Measurements from ENCODE around the gene SLC5A11.
"Not testable (repeated sequence)": the region's sequence is repeated elsewhere in the genome, so short reads cannot be mapped to it uniquely, and the experiment has no call there.

Gene SLC5A11

DNA sequence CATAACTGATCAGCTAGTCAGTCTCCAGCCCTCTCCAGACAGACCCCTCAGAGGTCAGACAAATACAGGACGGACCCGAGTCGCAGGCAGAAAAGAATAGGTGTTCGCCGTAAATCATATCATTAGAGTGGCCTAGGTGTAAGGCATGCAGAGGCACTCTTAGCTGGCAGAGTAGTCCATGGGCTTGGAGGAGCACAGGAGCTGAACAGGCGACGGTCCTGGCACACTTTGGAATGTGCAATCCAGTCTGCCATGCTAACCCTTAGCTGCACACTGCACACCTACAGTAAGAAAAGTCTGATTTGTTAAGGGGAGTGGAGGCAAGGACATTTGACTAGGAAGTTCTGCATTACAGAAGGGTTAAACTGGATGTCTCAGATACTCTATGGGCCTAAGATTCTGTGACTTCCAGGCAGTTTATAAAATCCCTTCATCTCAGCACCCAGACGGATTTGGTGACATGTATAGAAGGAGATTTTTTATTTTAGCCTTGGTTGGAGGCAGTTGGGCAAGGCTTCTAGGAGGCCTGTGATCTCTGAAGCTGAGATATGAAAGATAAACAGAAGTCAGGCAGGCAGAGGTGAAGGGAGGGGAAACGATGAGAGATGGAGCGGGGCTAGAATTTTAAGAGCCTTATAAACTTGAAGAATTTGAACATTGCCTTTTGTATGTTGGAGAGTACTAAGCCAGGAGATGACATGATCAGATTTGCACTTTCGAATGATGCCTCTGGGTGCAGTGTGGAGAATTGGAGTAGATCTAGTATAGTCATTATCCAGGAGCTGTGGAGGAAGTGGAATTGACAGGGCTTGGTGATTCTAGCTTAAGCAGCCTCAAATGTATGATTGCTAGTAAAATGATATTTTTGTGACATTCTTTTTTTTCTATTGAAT lies 34.6 kb upstream of the SLC5A11 start:
- DNase-seq = no peak
- H3K4me1 Mint-ChIP-seq = peaks cover 7% of the 10 kb centered on the region
- no peak overlapping the region for H3K4me3 Mint-ChIP-seq
- H3K36me3 Mint-ChIP-seq (ENCODE audit: low read depth) = peaks cover 73% of the 10 kb centered on the region
- TF ChIP-seq, protein P1, sequence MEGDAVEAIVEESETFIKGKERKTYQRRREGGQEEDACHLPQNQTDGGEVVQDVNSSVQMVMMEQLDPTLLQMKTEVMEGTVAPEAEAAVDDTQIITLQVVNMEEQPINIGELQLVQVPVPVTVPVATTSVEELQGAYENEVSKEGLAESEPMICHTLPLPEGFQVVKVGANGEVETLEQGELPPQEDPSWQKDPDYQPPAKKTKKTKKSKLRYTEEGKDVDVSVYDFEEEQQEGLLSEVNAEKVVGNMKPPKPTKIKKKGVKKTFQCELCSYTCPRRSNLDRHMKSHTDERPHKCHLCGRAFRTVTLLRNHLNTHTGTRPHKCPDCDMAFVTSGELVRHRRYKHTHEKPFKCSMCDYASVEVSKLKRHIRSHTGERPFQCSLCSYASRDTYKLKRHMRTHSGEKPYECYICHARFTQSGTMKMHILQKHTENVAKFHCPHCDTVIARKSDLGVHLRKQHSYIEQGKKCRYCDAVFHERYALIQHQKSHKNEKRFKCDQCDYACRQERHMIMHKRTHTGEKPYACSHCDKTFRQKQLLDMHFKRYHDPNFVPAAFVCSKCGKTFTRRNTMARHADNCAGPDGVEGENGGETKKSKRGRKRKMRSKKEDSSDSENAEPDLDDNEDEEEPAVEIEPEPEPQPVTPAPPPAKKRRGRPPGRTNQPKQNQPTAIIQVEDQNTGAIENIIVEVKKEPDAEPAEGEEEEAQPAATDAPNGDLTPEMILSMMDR (IDR thresholded peaks at IDR 0.05) = no peak
- H3K27ac Mint-ChIP-seq = peak overlapping the region; percentile 18
- no peaks in the 10 kb centered on the region for H3K9me3 Mint-ChIP-seq
- H3K27me3 Mint-ChIP-seq (ENCODE audit: low read depth, poor library complexity) = peaks cover 4% of the 10 kb centered on the region

DNA sequence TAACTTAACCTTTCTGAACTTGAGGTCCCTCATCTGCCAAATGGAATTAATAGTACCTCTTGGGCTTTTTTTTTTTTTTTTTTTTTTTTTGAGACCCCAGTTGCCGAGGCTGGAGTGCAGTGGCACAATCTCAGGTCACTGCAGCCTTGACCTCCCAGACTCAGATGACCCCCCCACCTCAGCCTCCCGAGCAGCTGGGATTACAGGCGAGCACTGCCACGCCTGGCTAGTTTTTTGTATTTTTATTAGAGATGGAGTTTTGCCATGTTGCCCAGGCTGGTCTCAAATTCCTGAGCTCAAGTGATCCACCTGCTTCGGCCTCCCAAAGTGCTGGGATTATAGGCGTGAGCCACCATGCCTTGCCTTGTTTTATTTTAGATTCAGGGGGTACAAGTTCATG lies 33.0 kb upstream of the SLC5A11 start:
- not testable (repeated sequence) for H3K4me1 Mint-ChIP-seq; H3K9me3 Mint-ChIP-seq; DNase-seq; H3K4me3 Mint-ChIP-seq; H3K27ac Mint-ChIP-seq; H3K27me3 Mint-ChIP-seq (ENCODE audit: low read depth, poor library complexity)
- peaks cover 66% of the 10 kb centered on the region for H3K36me3 Mint-ChIP-seq (ENCODE audit: low read depth)

DNA sequence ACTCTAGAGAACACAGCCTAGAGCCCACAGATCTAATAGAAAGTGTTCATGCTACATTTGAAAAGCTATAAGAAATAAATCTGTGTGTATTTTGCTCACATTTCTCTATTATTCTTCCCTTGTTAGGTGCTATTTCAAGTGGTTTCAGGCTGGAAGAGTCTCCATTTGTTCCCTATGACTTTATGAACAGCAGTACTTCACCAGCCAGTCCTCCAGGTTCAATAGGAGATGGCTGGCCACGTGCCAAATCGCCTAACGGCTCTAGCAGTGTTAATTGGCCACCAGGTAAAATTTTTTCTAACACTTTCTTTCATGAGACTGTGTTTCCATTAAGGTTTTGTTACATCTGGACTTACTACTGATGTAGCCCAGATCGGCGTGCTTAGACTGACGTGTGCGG lies 30.7 kb upstream of the SLC5A11 start:
- peaks cover 66% of the 10 kb centered on the region for H3K36me3 Mint-ChIP-seq (ENCODE audit: low read depth)
- H3K9me3 Mint-ChIP-seq = no peaks in the 10 kb centered on the region
- H3K4me1 Mint-ChIP-seq = peaks cover 7% of the 10 kb centered on the region
- TF ChIP-seq, protein P1 (IDR thresholded peaks at IDR 0.05) = no peak
- H3K4me3 Mint-ChIP-seq = no peak overlapping the region
- peak overlapping the region; percentile 77 for H3K27ac Mint-ChIP-seq
- peaks cover 4% of the 10 kb centered on the region for H3K27me3 Mint-ChIP-seq (ENCODE audit: low read depth, poor library complexity)
- DNase-seq = no peak

DNA sequence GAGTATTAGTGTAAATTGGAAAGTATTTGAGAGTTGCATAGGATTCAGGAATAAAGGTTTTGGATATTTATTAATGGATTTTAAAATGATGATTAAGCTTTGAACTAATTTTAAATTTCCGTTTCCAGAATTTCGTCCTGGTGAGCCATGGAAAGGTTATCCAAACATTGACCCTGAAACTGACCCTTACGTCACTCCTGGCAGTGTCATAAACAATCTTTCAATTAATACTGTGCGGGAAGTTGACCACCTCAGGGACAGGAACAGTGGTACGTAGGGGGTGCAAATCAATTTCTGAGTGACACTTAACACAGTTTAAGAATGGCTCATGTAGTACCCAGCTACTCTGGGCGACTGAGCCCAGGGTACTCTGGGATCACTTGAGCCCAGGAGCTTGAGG lies 29.1 kb upstream of the SLC5A11 start:
- H3K9me3 Mint-ChIP-seq = no peaks in the 10 kb centered on the region
- no peak overlapping the region for H3K4me3 Mint-ChIP-seq
- H3K27ac Mint-ChIP-seq = peak overlapping the region; percentile 87
- no peak for DNase-seq
- peaks cover 4% of the 10 kb centered on the region for H3K27me3 Mint-ChIP-seq (ENCODE audit: low read depth, poor library complexity)
- peaks cover under 1% of the 10 kb centered on the region for H3K4me1 Mint-ChIP-seq
- H3K36me3 Mint-ChIP-seq (ENCODE audit: low read depth) = peaks cover 63% of the 10 kb centered on the region
- TF ChIP-seq, protein P1 (IDR thresholded peaks at IDR 0.05) = no peak

DNA sequence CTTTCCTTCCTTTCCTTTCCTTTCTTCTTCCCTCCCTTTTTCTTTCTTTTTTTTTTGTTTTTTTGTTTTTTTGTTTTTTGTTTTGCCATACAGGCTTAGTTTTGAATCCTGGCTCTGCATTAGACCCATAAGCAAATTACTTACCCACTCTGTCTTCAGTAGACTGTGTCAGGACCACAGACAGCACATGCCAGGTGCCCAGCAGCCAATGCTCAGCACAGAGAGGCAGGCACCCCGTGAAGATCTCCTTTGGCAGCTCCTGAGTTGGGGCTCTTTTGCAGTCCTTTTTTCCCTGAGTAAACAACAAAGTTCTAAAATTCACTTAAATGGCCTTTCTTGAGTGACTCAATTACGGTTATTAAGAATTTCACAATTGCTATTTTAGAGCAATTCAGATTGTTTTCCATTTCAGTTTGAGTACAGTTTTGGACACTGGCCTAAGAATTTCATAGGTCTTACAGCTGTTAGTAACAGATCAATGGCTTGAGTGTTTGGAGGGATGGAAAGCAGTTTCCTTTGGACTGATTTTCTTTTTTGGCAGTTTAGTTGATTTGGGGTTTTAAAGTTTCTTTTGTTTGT lies 26.2 kb upstream of the SLC5A11 start:
- Mint-ChIP-seq H3K4me1 (no peaks in the 10 kb centered on the region), H3K9me3 (no peaks in the 10 kb centered on the region), H3K36me3 (ENCODE audit: low read depth) (peaks cover 75% of the 10 kb centered on the region), H3K27me3 (ENCODE audit: low read depth, poor library complexity) (peaks cover 4% of the 10 kb centered on the region), H3K4me3 (no peak overlapping the region), H3K27ac (no peak overlapping the region)
- no peak for DNase-seq
- TF ChIP-seq, protein P1 (IDR thresholded peaks at IDR 0.05) = no peak

DNA sequence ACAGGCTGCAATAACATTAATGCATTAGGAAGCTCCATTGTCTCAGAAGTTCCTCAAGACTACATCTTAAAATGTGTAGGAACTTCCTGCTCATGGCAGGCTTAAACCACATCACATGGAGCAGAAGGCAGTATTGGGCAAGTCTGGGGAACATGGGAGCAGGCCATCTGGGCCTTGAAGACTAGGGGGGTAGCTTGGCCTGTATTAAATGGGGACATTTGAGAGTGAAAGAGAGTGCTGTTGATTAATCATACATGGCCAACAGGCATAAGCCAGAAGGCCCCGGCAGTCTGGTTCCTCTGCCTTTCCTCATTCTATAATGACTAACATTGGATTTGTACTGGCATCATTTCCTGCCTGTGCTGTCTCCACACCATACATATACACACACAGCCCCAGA lies 25.2 kb upstream of the SLC5A11 start:
- H3K4me3 Mint-ChIP-seq = no peak overlapping the region
- peaks cover 75% of the 10 kb centered on the region for H3K36me3 Mint-ChIP-seq (ENCODE audit: low read depth)

More for the DNA sequence above, 25.2 kb upstream of the SLC5A11 start:
- no peaks in the 10 kb centered on the region for H3K27me3 Mint-ChIP-seq (ENCODE audit: low read depth, poor library complexity)
- peak overlapping the region; percentile 29 for H3K27ac Mint-ChIP-seq
- TF ChIP-seq, protein P1 (IDR thresholded peaks at IDR 0.05) = no peak
- H3K9me3 Mint-ChIP-seq = no peaks in the 10 kb centered on the region
- H3K4me1 Mint-ChIP-seq = no peaks in the 10 kb centered on the region
- no peak for DNase-seq
